RWPE1 (cell line): Measurements from ENCODE around the gene HLA-B.
A peak's percentile ranks its signal among the peaks of the same experiment; 100 is the strongest.
"Not testable (repeated sequence)": the region's sequence is repeated elsewhere in the genome, so short reads cannot be mapped to it uniquely, and the experiment has no call there.

Source experiments
- CTCF ChIA-PET: fragments of 350-600 bp; sonication (Branson Sonifier 250); formaldehyde crosslinking; extraction: SDS; loops from one replicate; lab custom pipeline; 2021; lab: Yijun Ruan, JAX
- POLR2A ChIA-PET: fragments of 400-600 bp; formaldehyde crosslinking; extraction: SDS; loops from one replicate; lab custom pipeline; 2020; ENCODE audit warnings: antibody characterized with exemption; ENCODE audit not compliant: low non-redundant PET; lab: Yijun Ruan, JAX
- DNase-seq: peaks from one replicate; pipeline ENCODE4 v3.0.0; 2012; ENCODE audit warnings: low spot score
- H3K27ac ChIP-seq: fragments of 450-650 bp; 2 replicates; pipeline ENCODE4 v1.5.1; 2017
- CTCF ChIP-seq: fragments of 450-650 bp; conservative IDR thresholded peaks from 2 replicates; pipeline ENCODE4 v1.5.1; 2017; ENCODE audit warnings: low read depth, mild to moderate bottlenecking

The HLA-B gene

DNA sequence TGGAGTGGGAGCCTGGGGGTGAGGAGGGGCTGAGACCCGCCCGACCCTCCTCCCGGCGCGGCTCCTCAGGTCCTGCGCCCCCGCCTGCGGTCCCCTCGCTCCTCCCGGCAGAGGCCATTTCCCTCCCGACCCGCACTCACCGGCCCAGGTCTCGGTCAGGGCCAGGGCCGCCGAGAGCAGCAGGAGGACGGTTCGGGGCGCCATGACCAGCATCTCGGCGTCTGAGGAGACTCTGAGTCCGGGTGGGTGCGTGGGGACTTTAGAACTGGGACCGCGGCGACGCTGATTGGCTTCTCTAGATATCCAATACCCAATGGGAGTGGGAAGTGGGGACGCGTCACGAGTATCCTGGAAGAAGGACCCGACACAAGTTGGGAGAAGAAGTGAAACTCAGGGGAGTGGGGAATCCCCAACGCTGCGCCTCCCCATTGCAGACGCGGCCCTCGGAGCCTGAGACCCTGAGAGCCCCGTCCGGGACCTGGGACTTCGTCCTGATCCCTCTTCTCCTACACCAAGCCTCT, at the start of gene HLA-B:
HLA-B (minus strand) TSS at position 234 of the 521 bp plus-strand sequence; CDS start at position 213, 21 bp downstream.
- ChIA-PET CTCF (no interaction called here), POLR2A (no interaction called here)
- no peak for TF ChIP-seq CTCF
- peak within 1 kb of the TSS; percentile 21; the same call in 1 of the 2 replicates for H3K27ac ChIP-seq
- peak; percentile 85 for DNase-seq

GRCh38 chr6:31405996-31406395, 49.0 kb upstream of the HLA-B start:
- CTCF ChIA-PET = interaction anchor here (0.6 kb wide), 1 partner anchor 36 kb away, joined by 7 read pairs; no protein-coding TSS in a partner anchor
- DNase-seq = no peak
- H3K27ac ChIP-seq = no peak overlapping the region
- TF ChIP-seq CTCF = no peak
- POLR2A ChIA-PET = no interaction called here

GRCh38 chr6:31404061-31404364, 47.0 kb upstream of the HLA-B start:
- not testable (repeated sequence) for DNase-seq
- peak overlapping the region; percentile 94 for H3K27ac ChIP-seq
- ChIA-PET POLR2A (interaction anchor here (1.0 kb wide), 1 partner anchor 137 kb away, joined by 3 read pairs; no protein-coding TSS in a partner anchor), CTCF (interaction anchor here (0.6 to 1.6 kb wide), 4 partner anchors 35 to 463 kb away, joined by 3 to 6 read pairs (median 4); no protein-coding TSS in a partner anchor)

GRCh38 chr6:31403283-31404060, 46.5 kb upstream of the HLA-B start, which contains the start of gene MICA:
TSS of gene MICA (plus strand) at chr6:31403595. CDS start at chr6:31403633, 38 bp downstream.
- DNase-seq = peak; percentile 97
- ChIA-PET POLR2A (interaction anchor here (1.0 kb wide), 1 partner anchor 138 kb away, joined by 3 read pairs; no protein-coding TSS in a partner anchor), CTCF (interaction anchor here (0.6 to 1.6 kb wide), 6 partner anchors 36 to 463 kb away, joined by 3 to 6 read pairs (median 3); no protein-coding TSS in a partner anchor)
- peak within 1 kb of the TSS; percentile 94 for H3K27ac ChIP-seq
- no peak for TF ChIP-seq CTCF

DNA sequence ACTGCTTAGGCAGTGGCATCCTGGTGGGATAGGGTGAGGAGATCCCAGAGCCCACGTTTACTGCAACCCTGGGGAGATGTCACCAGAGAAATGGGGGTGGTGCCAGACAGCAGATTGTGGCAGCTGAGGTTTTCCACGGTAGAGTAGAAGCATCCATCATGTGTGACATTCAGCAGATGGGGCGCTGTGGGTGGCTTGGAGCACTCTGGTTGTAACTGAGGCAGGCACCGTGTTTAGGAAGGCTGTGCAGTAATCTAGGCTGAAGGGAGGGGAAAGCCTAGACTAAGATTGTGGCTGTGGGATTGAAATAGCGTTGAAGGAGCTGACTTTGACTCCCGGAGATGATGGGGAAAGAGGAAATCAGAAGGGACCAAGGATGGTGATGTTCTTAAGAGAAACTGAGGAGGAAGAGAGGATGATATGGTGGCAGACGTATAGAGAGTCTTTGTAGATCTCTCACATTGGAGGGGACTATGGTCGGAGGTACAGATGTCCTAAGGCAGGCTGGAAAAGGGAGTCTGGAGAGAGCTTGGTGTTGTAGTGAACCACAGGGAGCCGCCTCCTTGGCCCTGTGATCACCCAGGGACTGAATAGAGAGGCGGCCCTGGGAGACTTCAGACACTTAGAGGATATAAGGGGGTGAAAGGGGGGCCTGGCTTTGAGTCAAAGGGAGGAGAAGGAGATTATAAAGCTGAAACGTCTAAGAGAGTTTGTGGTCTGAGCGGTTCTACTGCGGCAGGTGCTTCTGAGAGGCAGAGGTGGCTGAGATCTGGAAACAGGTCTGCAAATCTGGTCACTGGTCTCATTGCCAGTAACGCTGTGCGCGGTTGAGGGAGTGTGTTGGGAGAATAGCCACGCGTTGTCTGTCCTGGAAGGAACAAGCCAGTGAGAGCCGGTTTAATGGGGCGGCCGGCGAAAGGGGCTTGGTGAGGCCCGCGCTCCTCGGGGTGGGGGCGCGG, 45.6 kb upstream of the HLA-B start:
- peak; percentile 24 for DNase-seq
- POLR2A ChIA-PET = no interaction called here

More for the DNA sequence above, 45.6 kb upstream of the HLA-B start:
- CTCF ChIA-PET = interaction anchor here (0.6 to 1.6 kb wide), 6 partner anchors 40 to 333 kb away, joined by 3 to 10 read pairs (median 4); no protein-coding TSS in a partner anchor
- no peak for TF ChIP-seq CTCF
- H3K27ac ChIP-seq = peak overlapping the region; percentile 94
